SU-DHL-6 (cell line): ENCODE measurements around the gene TMSB4X.

Source experiments
- EZH2phosphoT487 ChIP-seq: fragments of 200-600 bp; sonication (generic), shearing (Covaris generic); conservative IDR thresholded peaks from 2 replicates; pipeline ENCODE4 v1.6.1; 2018; ENCODE audit warnings: mild to moderate bottlenecking, antibody characterized with exemption, low read length, moderate library complexity, mixed read lengths
- TF ChIP-seq, protein P1 (sequence below): fragments of 200-600 bp; sonication (generic); IDR thresholded peaks from one replicate; pipeline ENCODE4 v1.5.1; 2017; ENCODE audit warnings: antibody characterized with exemption, mild to moderate bottlenecking, low read length, moderate library complexity; ENCODE audit not compliant: insufficient read depth, poor library complexity, severe bottlenecking

DNA sequence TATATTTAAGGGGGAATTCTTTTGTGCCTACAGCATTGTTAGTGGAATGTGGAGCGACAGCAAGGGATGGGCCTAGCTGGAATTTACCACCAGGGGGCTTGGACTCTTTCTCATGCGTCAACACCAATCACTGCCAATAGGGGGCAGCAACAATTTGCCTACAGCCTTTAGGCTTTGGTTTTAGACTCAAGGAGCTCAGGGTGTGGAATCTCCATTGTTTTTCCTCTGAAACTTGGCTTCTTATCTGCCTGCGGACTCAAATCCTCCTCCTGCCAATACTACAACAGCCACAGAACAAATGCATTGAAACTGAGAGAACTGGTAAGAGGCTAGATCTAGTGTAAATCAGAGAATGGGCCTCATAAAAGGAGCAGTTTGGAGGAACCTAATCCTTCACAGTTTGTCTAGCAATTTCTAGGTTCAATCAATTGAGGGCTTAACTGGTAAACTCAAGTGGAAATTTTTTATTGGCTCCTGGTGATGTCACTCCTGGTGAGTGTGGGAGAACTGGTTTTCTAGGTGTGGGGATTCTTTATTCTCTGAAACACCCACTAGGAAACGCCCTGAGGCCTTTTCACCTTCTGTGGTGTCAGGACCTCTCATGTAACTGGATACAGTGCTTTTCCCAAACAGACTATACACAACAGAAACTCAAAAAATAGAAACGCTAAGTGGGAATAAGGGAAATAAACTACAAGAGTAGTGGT lies 27.9 kb upstream of the TMSB4X start:
- TF ChIP-seq, protein P1, sequence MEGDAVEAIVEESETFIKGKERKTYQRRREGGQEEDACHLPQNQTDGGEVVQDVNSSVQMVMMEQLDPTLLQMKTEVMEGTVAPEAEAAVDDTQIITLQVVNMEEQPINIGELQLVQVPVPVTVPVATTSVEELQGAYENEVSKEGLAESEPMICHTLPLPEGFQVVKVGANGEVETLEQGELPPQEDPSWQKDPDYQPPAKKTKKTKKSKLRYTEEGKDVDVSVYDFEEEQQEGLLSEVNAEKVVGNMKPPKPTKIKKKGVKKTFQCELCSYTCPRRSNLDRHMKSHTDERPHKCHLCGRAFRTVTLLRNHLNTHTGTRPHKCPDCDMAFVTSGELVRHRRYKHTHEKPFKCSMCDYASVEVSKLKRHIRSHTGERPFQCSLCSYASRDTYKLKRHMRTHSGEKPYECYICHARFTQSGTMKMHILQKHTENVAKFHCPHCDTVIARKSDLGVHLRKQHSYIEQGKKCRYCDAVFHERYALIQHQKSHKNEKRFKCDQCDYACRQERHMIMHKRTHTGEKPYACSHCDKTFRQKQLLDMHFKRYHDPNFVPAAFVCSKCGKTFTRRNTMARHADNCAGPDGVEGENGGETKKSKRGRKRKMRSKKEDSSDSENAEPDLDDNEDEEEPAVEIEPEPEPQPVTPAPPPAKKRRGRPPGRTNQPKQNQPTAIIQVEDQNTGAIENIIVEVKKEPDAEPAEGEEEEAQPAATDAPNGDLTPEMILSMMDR, result peak; percentile 87
- TF ChIP-seq EZH2phosphoT487, result no peak
